Common myeloid progenitor, CD34-positive (primary cell): ENCODE data around the gene STYX.

Experiments
- CTCF ChIA-PET: fragments of 350-600 bp; sonication (Branson Sonifier 250); formaldehyde crosslinking; loops from one replicate; lab custom pipeline; 2021; ENCODE audit warnings: antibody characterized with exemption; lab: Charles Lee
- POLR2A ChIA-PET: fragments of 350-600 bp; sonication (Branson Sonifier 250); formaldehyde crosslinking; loops from one replicate; lab custom pipeline; 2021; ENCODE audit warnings: antibody characterized with exemption; lab: Charles Lee
- DNase-seq, 3 donors: peaks; one replicate each; pipeline versions ENCODE4 v3.0.0 to v3.0.0-alpha.2; 2013
- H3K27ac ChIP-seq, 2 experiments: 1 replicate in 1 of 2; 2 replicates in 1 of 2; pipeline ENCODE4 v1.7.0; 2013; ENCODE audit warnings: inconsistent platforms in 2 of 2, low read length in 2 of 2, mild to moderate bottlenecking in 2 of 2, low read depth in 1 of 2, moderate library complexity in 1 of 2; ENCODE audit not compliant: severe bottlenecking in 2 of 2, insufficient read depth in 1 of 2, poor library complexity in 1 of 2
- H3K27me3 ChIP-seq, 5 experiments: replicated peaks in 2 of 5; 1 replicate in 3 of 5; 2 replicates in 2 of 5; pipeline versions ENCODE4 v1.6.1 to v1.7.0; 2013; ENCODE audit warnings: low read length in 4 of 5, mild to moderate bottlenecking in 2 of 5, moderate library complexity in 2 of 5, inconsistent platforms in 1 of 5; ENCODE audit not compliant: insufficient read depth in 5 of 5, control insufficient read depth in 4 of 5
- H3K36me3 ChIP-seq, 4 experiments: 1 replicate in 2 of 4; 2 replicates in 2 of 4; pipeline versions ENCODE4 v1.6.1 to v1.7.0; 2013; ENCODE audit warnings: low read length in 3 of 4, control low read depth in 1 of 4, mild to moderate bottlenecking in 1 of 4; ENCODE audit not compliant: control insufficient read depth in 4 of 4, insufficient read depth in 4 of 4
- H3K4me1 ChIP-seq, 4 experiments: 1 replicate in 3 of 4; 2 replicates in 1 of 4; pipeline versions ENCODE4 v1.6.1 to v1.7.1; 2013; ENCODE audit warnings: low read length in 3 of 4, mild to moderate bottlenecking in 3 of 4, control low read depth in 1 of 4, inconsistent platforms in 1 of 4, moderate library complexity in 1 of 4; ENCODE audit not compliant: control insufficient read depth in 4 of 4, insufficient read depth in 4 of 4; ENCODE audit errors: control extremely low read depth in 1 of 4
- H3K4me3 ChIP-seq, 7 experiments: 1 replicate in 4 of 7; 2 replicates in 3 of 7; pipeline versions ENCODE4 v1.5.1 to v1.7.0; 2013; ENCODE audit warnings: mild to moderate bottlenecking in 7 of 7, low read length in 6 of 7, moderate library complexity in 6 of 7, inconsistent platforms in 2 of 7, low read depth in 2 of 7, control low read depth in 1 of 7; ENCODE audit not compliant: insufficient read depth in 4 of 7, control insufficient read depth in 1 of 7; ENCODE audit errors: extremely low read depth in 1 of 7
- H3K9me3 ChIP-seq, 5 experiments: 1 replicate in 4 of 5; 2 replicates in 1 of 5; pipeline versions ENCODE4 v1.6.1 to v1.7.1; 2013; ENCODE audit warnings: low read length in 4 of 5, mild to moderate bottlenecking in 2 of 5, inconsistent platforms in 1 of 5, low read depth in 1 of 5, moderate library complexity in 1 of 5; ENCODE audit not compliant: control insufficient read depth in 4 of 5, insufficient read depth in 2 of 5; ENCODE audit errors: control extremely low read depth in 1 of 5
- WGBS: methylation state at CpG from one replicate; pipeline ENCODE4 v1.1.5; 2013; ENCODE audit not compliant: insufficient coverage; 5-methylcytosine and 5-hydroxymethylcytosine counted together

STYX gene

DNA sequence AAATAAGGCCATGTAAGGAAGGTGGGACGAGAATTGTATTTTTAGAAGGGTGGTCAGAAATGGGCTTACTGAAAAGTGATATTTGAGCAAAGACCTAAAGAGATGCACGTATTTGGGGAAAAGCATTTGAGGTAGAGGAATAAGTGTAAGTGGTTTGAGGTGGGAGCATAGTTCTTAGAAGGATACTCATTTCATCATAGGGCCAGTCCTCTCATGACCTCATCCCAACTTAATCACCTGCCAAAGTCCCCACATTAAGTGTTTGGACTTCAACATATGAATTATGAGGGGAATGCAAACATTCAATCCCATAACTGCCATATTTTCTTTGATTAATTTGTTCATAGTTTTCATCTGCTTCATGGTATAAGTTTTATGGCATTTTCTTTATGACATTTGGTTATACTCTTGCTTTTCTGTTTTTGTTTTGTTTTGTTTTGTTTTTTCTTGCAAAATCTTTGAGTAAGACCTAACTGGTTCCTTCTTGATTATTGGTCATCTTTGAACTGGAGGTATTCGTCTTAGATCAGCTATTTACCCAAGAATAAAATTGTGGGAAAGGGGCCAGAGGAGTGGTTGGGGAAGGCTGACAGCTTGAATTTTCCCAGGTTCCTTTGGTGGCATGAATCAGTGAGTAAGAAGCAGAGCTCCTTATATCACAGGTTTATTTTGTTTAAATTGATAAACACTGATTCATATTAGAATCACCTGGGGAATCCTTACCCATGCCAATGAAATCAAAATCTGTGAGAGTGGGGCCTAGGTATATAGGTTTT, 37.3 kb downstream of the STYX start:
- Histone ChIP-seq H3K4me3 (no peak overlapping the region), H3K36me3 (peaks cover 14 to 51% (median 30%) of the 10 kb centered on the region in 4 experiments), H3K27ac (no peak overlapping the region), H3K4me1 (peaks cover 0 to 3% (median 0%) of the 10 kb centered on the region in 4 experiments), H3K27me3 (no peaks in the 10 kb centered on the region), H3K9me3 (no peaks in the 10 kb centered on the region)
- DNase-seq = no peak
- WGBS = 90% methylated on average over 1 of the region's 3 CpGs
- ChIA-PET POLR2A (no interaction called here), CTCF (interaction anchor here (1.2 kb wide), 1 partner anchor 25 kb away, joined by 3 read pairs; no protein-coding TSS in a partner anchor)

- H3K36me3 ChIP-seq = peaks cover 19 to 49% (median 32%) of the 10 kb centered on the region in 4 experiments
- CTCF ChIA-PET = no interaction called here
- H3K4me3 ChIP-seq = no peak overlapping the region
- H3K27me3 ChIP-seq = no peaks in the 10 kb centered on the region
- H3K9me3 ChIP-seq = no peaks in the 10 kb centered on the region
- peaks cover 0 to 3% (median 0%) of the 10 kb centered on the region in 4 experiments for H3K4me1 ChIP-seq
- no peak overlapping the region for H3K27ac ChIP-seq
- no peak for DNase-seq
- POLR2A ChIA-PET = no interaction called here
Observed at GRCh38 chr14:52769887-52770286, 39.9 kb downstream of the STYX start.

DNA sequence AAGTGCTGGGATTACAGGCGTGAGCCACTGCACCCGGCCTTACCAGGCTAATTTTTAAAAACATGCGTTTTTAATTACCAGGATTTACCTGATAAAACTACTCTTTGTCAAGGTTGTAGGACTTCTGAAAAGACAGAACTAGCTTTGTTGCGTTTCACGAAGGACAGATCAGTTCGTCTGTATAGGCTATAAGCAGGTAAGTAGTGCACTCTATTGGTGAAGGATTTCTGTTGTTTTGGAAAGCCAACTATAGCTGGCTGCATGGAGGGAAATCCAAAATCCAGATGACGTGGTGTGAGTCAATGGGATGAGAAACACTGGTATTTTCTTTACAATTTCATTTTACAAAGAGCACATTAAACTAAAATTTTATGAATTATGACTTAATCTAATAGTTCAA, 46.9 kb downstream of the STYX start:
- CTCF ChIA-PET = no interaction called here
- Histone ChIP-seq H3K27ac (no peak overlapping the region), H3K4me1 (no peaks in the 10 kb centered on the region), H3K4me3 (no peak overlapping the region), H3K36me3 (peaks cover 10 to 43% (median 21%) of the 10 kb centered on the region in 4 experiments), H3K27me3 (no peaks in the 10 kb centered on the region), H3K9me3 (no peaks in the 10 kb centered on the region)
- POLR2A ChIA-PET = no interaction called here
- no peak for DNase-seq
- WGBS = 100% methylated on average over 3 of the region's 7 CpGs

DNA sequence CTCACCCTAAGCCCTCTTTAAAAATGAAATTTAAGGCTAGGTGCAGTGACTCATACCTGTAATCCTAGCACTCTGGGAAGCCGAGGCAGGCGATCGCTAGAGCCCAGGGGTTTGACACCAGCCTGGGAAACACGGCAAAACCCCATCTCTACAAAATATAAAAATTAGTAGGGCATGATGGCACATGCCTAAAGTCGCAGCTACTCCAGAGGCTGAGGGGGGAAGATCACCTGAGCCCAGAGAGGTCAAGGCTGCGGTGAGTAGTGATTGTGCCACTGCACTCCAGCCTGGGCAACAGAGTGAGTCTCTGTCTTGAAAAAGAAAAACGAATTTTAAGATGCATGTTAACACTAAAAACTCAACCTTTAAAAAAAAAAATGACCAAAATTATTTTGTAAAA, 48.7 kb downstream of the STYX start:
- no peak overlapping the region for H3K4me3 ChIP-seq
- WGBS = 100% methylated on average over 1 of the region's 7 CpGs
- H3K36me3 ChIP-seq = peaks cover 8 to 43% (median 20%) of the 10 kb centered on the region in 4 experiments
- no peak for DNase-seq
- CTCF ChIA-PET = interaction anchor here (0.6 kb wide), 2 partner anchors 8 to 1108 kb away, joined by 3 read pairs; no protein-coding TSS in a partner anchor
- POLR2A ChIA-PET = no interaction called here
- peaks cover 2 to 12% (median 4%) of the 10 kb centered on the region in 4 experiments for H3K4me1 ChIP-seq
- no peaks in the 10 kb centered on the region for H3K27me3 ChIP-seq
- no peak overlapping the region for H3K27ac ChIP-seq
- no peaks in the 10 kb centered on the region for H3K9me3 ChIP-seq

DNA sequence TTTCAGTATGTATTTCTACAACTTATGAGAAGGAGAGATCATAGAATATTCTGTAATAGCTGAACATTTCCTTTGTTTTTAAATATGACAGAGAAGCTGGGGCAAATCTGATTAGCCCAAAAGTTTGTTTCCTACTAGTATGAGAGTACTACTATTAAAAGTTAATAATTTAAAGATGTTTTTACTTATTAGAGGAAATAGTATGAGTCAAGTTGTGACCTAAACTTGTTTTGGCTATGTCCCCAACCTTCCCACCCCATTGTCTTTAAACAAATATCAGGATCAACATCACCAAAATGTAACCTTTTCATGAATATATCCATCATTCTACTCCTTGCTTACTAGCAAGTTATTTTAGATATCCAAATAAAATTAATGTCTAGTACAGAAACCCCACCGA, 50.9 kb downstream of the STYX start:
- Histone ChIP-seq H3K36me3 (peaks cover 6 to 29% (median 12%) of the 10 kb centered on the region in 4 experiments), H3K27me3 (no peaks in the 10 kb centered on the region), H3K4me3 (no peak overlapping the region), H3K9me3 (no peaks in the 10 kb centered on the region), H3K4me1 (peaks cover 2 to 19% (median 6%) of the 10 kb centered on the region in 4 experiments), H3K27ac (no peak overlapping the region)
- ChIA-PET CTCF (no interaction called here), POLR2A (no interaction called here)
- WGBS = no CpG with 5 or more reads among the region's 1 CpG
- no peak for DNase-seq

- no peak overlapping the region for H3K4me3 ChIP-seq
- H3K27ac ChIP-seq = no peak overlapping the region
- WGBS = no CpG with 5 or more reads among the region's 1 CpG
- no peaks in the 10 kb centered on the region for H3K9me3 ChIP-seq
- peaks cover 4 to 23% (median 9%) of the 10 kb centered on the region in 4 experiments for H3K36me3 ChIP-seq
- peaks cover 2 to 19% (median 6%) of the 10 kb centered on the region in 4 experiments for H3K4me1 ChIP-seq
- no peak for DNase-seq
- CTCF ChIA-PET = no interaction called here
- POLR2A ChIA-PET = no interaction called here
- H3K27me3 ChIP-seq = no peaks in the 10 kb centered on the region
Observed at GRCh38 chr14:52781629-52782028, 51.7 kb downstream of the STYX start.

DNA sequence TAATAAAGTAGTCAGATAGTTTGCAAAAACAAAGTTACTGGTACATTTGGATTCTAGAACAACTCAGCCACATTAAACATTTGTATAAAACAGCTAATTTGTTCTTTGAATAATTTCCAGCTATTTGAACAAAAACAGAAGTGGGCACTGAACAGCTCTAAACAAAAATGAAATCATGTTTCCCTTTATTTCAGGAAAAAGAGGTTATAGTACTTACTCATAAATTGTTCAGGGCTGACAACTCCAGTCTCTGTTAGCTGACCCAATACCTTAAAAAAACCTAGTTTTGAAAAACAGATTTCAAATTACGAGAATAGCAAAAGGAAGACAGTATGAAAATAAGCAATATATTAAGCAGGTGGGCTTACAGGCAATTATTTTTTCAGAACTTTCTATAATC, 53.2 kb downstream of the STYX start:
- H3K4me1 ChIP-seq = peaks cover 2 to 19% (median 6%) of the 10 kb centered on the region in 4 experiments
- CTCF ChIA-PET = no interaction called here
- no peaks in the 10 kb centered on the region for H3K9me3 ChIP-seq
- WGBS = no CpG with 5 or more reads among the region's 1 CpG
- H3K27me3 ChIP-seq = no peaks in the 10 kb centered on the region
- peak in 1 of 3 donors; percentile 23 for DNase-seq
- H3K27ac ChIP-seq = peak overlapping the region in 1 of 2 experiments; percentile 45
- no peak overlapping the region for H3K4me3 ChIP-seq
- POLR2A ChIA-PET = no interaction called here
- H3K36me3 ChIP-seq = peaks cover 4 to 13% (median 6%) of the 10 kb centered on the region in 4 experiments
